HepG2 (cell line): ENCODE results near the gene NRIP2. TPM values are rescaled to one million over a fixed set of nuclear protein-coding genes. Genes with fewer than 3 reads are reported as not detected.

Experiments used
- CHD2 ChIP-seq: IDR thresholded peaks from 2 replicates; pipeline ENCODE4 v1.6.1; 2011; ENCODE audit warnings: low read depth, low read length, improper control_type of control experiment
- ELF1 ChIP-seq: sonication (generic); formaldehyde crosslinking; IDR thresholded peaks from 2 replicates; pipeline ENCODE4 v1.4.0; 2020; ENCODE audit warnings: missing genetic modification reagents
- ERF ChIP-seq: IDR thresholded peaks from 2 replicates; pipeline ENCODE4 v1.6.1; 2018; ENCODE audit warnings: missing biosample characterization, missing genetic modification reagents
- GABPB1 ChIP-seq: IDR thresholded peaks from 2 replicates; pipeline ENCODE4 v1.6.1; 2016; ENCODE audit warnings: mild to moderate bottlenecking, missing genetic modification reagents, moderate library complexity, missing compliant biosample characterization
- HIVEP1 ChIP-seq: sonication (generic); formaldehyde crosslinking; IDR thresholded peaks from 2 replicates; pipeline ENCODE4 v1.4.0; 2020; ENCODE audit warnings: mild to moderate bottlenecking, missing genetic modification reagents
- IRF1 ChIP-seq: sonication (generic); formaldehyde crosslinking; IDR thresholded peaks from 2 replicates; pipeline ENCODE4 v1.4.0; 2020; ENCODE audit warnings: low read depth, mild to moderate bottlenecking, missing genetic modification reagents
- LBX2 ChIP-seq: sonication (generic); formaldehyde crosslinking; IDR thresholded peaks from 2 replicates; pipeline ENCODE4 v1.5.0; 2020; ENCODE audit warnings: missing genetic modification reagents, mild to moderate bottlenecking, borderline replicate concordance
- MIER2 ChIP-seq: IDR thresholded peaks from 2 replicates; pipeline ENCODE4 v1.6.1; 2016; ENCODE audit warnings: missing biosample characterization, missing genetic modification reagents
- REST ChIP-seq, 2 experiments: IDR thresholded peaks; 2 replicates each; pipeline ENCODE4 v1.6.1; 2011 to 2012; ENCODE audit warnings: low read length in 2 of 2, borderline replicate concordance in 1 of 2, low read depth in 1 of 2, mild to moderate bottlenecking in 1 of 2, moderate library complexity in 1 of 2
- RNF219 ChIP-seq: sonication (generic); formaldehyde crosslinking; IDR thresholded peaks from 2 replicates; pipeline ENCODE4 v1.5.0; 2020; ENCODE audit warnings: mild to moderate bottlenecking, missing genetic modification reagents
- SMC3 ChIP-seq: IDR thresholded peaks from 2 replicates; pipeline ENCODE4 v1.6.1; 2011; ENCODE audit warnings: low read length, improper control_type of control experiment
- STAG1 ChIP-seq: sonication (generic); formaldehyde crosslinking; IDR thresholded peaks from 2 replicates; pipeline ENCODE4 v1.4.0; 2020; ENCODE audit warnings: missing genetic modification reagents
- ZBTB26 ChIP-seq: IDR thresholded peaks from 2 replicates; pipeline ENCODE4 v1.6.1; 2016; ENCODE audit warnings: missing compliant biosample characterization, missing genetic modification reagents, borderline replicate concordance
- ZFP91 ChIP-seq: sonication (generic); formaldehyde crosslinking; IDR thresholded peaks from 2 replicates; pipeline ENCODE4 v1.9.0; 2022; ENCODE audit warnings: missing genetic modification reagents, mild to moderate bottlenecking, borderline replicate concordance
- ZNF143 ChIP-seq: sonication (generic); formaldehyde crosslinking; IDR thresholded peaks from 2 replicates; pipeline ENCODE4 v1.4.0; 2020; ENCODE audit warnings: missing genetic modification reagents
- ZNF768 ChIP-seq: sonication (generic); formaldehyde crosslinking; IDR thresholded peaks from 2 replicates; pipeline ENCODE4 v1.4.0; 2020; ENCODE audit warnings: missing genetic modification reagents
- ZNF788 ChIP-seq: sonication (generic); formaldehyde crosslinking; IDR thresholded peaks from 2 replicates; pipeline ENCODE4 v1.5.0; 2020; ENCODE audit warnings: mild to moderate bottlenecking, missing genetic modification reagents, borderline replicate concordance
- polyA plus RNA-seq, 8 experiments: library from polyadenylated mRNA; depleted of rRNA in 3 of 8; stranded (reverse) in 7 of 8; unstranded in 1 of 8; fragments of >200 nt; fragmentation: Illumina TruSeq in 4 of 8; extraction: Trizol in 4 of 8; gene quantifications; 2 replicates each; pipeline versions ENCODE4 v1.2.1 to v1.2.3, GENCODE V29; 2011 to 2016; ENCODE audit warnings: low read depth in 4 of 8, missing spikeins in 1 of 8, mixed read lengths in 1 of 8; ENCODE audit not compliant: insufficient read depth in 1 of 8
- total RNA-seq, 5 experiments: library from RNA; depleted of rRNA; stranded (reverse); fragments of >200 nt; fragmentation: Illumina TruSeq; extraction: Trizol; gene quantifications; 2 replicates each; pipeline ENCODE4 v1.2.3, GENCODE V29; 2016; ENCODE audit warnings: low read depth in 1 of 5

Gene NRIP2
- total and polyA plus RNA-seq, 2 of the 13 experiments (the other 11 are each of a cell fraction or from before 2014, with no cell fraction given) = not detected

GRCh38 chr12:2783936-2784600, 50.8 kb downstream of the NRIP2 start (continued):
- TF ChIP-seq STAG1 = peak; percentile 72
- 0 out of 2 replicates have a peak, but pooled peaks have one; percentile 46 for TF ChIP-seq HIVEP1 (CRISPR knock-in tag)
- 0 out of 2 replicates have a peak, but pooled peaks have one; percentile 14 for TF ChIP-seq ZNF768 (CRISPR knock-in tag)
- TF ChIP-seq CHD2 = 0 out of 2 replicates have a peak, but pooled peaks have one; percentile 42
- 0 out of 2 replicates have a peak, but pooled peaks have one; percentile 35 for TF ChIP-seq ZNF788 (CRISPR knock-in tag)
- 0 out of 2 replicates have a peak, but pooled peaks have one; percentile 43 for TF ChIP-seq RNF219 (CRISPR knock-in tag)
- TF ChIP-seq ZFP91 = peak; percentile 41; the same call in 1 of the 2 replicates
- TF ChIP-seq SMC3 = peak; percentile 60; the same call in 1 of the 2 replicates
- 0 out of 2 replicates have a peak, but pooled peaks have one; percentile 16 for TF ChIP-seq ERF (CRISPR knock-in tag)
- TF ChIP-seq MIER2 = 0 out of 2 replicates have a peak, but pooled peaks have one; percentile 44
- TF ChIP-seq ZBTB26 (CRISPR knock-in tag) = no peak
- TF ChIP-seq ZNF143 (CRISPR knock-in tag) = peak; percentile 64
- peak in 1 of 2 experiments; percentile 42; a peak in 2 of 4 replicates for TF ChIP-seq REST (IDR thresholded peaks at IDR 0.05; ENCODE audit: borderline replicate concordance in 1 of 2, low read depth in 1 of 2, low read length in 2 of 2)
- no peak for TF ChIP-seq IRF1 (CRISPR knock-in tag)
- no peak for TF ChIP-seq ELF1 (CRISPR knock-in tag)
- TF ChIP-seq GABPB1 = peak; percentile 28; the same call in 1 of the 2 replicates
- no peak for TF ChIP-seq LBX2
